Measurements from ENCODE around the gene ALB.
"Not testable (repeated sequence)": the region's sequence is repeated elsewhere in the genome, so short reads cannot be mapped to it uniquely, and the experiment has no call there.

ALB gene

DNA sequence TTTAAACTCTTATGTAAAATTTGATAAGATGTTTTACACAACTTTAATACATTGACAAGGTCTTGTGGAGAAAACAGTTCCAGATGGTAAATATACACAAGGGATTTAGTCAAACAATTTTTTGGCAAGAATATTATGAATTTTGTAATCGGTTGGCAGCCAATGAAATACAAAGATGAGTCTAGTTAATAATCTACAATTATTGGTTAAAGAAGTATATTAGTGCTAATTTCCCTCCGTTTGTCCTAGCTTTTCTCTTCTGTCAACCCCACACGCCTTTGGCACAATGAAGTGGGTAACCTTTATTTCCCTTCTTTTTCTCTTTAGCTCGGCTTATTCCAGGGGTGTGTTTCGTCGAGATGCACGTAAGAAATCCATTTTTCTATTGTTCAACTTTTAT is at the start of gene ALB:
TSS of gene ALB (plus strand) at position 246 of the 400 bp plus-strand sequence. CDS start at position 287, 41 bp downstream.
- in situ Hi-C loops (cut with MboI; ENCODE audit: low sequenced_read_pairs) = no loop called here

DNA sequence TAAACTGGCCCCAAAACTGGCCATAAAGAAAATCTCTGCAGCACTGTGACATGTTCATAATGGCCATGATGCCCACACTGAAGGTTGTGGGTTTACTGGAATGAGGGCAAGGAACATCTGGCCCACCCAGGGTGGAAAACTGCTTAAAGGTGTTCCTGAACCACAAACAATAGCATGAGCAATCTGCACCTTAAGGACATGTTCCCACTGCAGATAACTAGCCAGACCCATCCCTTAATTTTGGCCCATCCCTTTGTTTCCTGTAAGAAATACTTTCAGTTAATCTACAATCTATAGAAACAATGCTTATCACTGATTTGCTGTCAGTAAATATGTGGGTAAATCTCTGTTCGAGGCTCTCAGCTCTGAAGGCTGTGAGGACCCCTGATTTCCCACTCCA is 46.9 kb upstream of the ALB start:
- in situ Hi-C loops (cut with MboI; ENCODE audit: low sequenced_read_pairs) = not testable (repeated sequence)

DNA sequence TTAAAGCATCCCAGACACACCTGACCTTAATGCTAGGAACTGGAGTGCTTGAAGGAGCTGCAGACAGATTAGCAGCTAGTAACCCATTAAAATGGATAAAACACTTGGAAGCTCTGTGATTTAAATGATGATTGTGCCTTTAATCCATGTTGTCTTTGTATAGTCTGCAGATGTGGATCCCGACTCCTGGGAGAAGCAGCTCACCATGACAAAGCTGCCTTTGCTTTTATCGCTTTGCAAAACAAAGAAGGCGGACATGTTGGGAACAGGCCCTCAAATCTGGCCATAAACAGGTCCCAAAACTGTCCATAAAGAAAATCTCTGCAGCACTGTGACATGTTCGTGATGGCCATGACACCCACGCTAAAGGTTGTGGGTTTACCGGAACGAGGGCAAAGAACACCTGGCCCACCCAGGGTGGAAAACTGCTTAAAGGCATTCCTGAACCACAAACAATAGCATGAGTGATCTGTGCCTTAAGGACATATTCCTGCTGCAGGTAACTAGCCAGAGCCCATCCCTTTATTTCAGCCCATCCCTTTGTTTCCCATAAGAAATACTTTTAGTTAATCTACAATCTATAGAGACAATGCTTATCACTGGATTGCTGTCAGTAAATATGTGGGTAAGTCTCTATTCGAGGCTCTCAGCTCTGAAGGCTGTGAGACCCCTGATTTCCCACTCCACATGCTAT is 34.4 kb upstream of the ALB start:
- in situ Hi-C loops (cut with MboI; ENCODE audit: low sequenced_read_pairs) = not testable (repeated sequence)

DNA sequence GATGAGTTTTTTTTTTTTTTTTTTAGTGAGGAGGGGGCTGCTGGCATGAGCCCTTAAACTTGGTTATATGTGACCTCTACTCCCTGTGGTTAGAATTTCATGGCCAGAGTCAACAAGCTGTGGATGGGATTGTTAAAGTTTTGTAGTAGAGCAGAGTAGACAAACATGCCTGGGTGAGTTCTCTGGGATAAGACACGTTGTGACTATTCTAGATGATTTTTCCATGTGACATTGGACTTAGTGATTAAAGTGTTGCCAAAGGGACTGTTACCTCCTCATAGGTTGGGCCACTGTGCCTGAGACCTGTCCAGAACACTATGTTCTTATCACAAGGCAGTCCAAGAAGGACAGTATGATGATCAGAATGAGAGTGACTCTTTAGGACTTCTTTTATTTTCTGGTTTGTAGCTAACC is 28.8 kb upstream of the ALB start:
- in situ Hi-C loops (cut with MboI; ENCODE audit: low sequenced_read_pairs) = no loop called here

DNA sequence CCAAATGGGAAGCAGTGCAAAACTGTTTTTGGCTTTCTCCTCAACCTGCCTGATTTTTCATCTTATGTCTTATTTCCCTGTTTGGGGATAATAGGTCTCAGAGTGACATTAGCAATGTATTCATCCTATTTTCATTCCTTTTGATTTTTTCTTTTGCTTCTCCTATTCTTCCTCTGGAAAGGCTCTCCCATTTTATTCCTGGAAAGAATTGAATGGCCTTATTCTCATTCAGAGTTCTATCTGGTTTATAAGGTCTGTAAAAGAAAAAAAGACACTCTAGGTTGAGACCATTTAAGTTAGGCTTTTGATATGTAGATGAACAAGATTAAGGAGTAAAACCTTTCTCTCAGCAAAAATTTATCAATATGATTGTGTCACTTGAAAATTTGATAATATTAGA is 27.8 kb upstream of the ALB start:
- in situ Hi-C loops (cut with MboI; ENCODE audit: low sequenced_read_pairs) = no loop called here

DNA sequence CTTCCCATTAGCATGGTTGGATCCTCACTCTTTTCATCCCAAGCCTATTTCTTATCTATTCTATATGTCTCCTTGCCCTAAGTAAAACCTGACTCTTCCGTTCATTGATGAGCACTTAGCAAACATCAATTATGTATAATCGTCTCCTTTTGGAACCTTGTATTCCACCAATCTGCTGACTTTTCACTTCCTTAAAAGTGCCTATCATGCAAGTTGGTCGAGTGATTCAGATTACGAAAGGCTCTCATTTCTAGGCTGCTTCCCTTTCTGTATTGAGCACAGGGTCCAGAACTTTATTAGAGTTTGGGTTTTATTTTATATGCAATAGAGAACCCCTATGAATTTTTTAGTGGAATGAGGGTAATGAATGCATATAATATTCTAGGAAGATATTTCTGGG is 27.1 kb upstream of the ALB start:
- in situ Hi-C loops (cut with MboI; ENCODE audit: low sequenced_read_pairs) = no loop called here

DNA sequence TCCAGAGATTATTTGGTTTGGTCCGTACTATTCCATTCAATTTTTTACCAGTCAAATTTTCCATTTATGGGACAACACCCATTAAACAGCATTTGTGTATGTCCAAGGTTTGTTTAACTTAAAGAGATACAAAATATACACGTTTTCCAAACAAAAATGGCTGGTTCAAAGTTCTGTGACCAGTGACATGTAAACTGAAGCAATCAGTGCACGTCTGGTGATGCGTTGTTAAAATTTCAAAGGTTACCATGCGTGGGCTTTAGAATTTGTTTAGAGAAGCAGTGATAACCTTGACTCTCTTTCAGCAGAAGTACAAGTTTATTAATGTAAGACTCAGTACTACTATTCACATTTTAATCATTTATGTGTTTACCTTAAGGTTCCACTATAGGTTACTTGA is 25.2 kb upstream of the ALB start:
- in situ Hi-C loops (cut with MboI; ENCODE audit: low sequenced_read_pairs) = no loop called here

DNA sequence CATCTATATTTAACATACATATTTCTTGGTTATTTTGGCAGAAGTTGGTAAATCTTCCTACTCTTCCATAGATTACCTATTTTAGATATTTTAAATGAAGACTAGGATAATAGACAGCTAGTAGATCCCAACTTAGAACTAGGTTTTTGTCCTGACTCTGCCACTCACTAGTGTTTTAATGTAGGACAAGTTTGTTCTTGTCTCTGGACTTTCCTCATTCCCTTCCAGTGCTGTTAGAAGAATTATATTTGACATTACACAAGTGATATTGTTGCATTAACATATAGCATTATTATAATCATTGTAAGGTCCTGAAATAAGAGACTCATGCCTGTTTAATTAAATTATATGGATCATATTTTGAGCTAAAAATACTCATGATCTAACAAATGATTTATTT is 24.1 kb upstream of the ALB start:
- in situ Hi-C loops (cut with MboI; ENCODE audit: low sequenced_read_pairs) = no loop called here

DNA sequence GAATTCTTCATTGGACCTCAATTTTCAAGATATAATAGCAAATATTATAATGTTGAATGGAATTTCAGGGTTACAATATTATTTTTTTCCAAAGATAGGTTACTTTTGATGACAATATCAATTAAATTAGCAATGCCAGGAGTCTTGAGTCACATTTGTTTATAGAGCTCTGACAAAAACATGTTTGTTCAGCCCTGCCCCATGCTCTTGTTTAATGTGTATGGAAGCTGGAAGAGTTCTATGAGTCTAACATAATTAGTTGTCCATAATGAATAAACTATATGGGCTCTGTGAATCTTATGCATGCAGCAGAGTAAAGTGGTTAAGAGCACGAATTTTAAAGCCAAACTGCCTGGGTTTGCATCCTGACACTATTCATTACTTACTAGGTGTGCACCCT is 22.9 kb upstream of the ALB start:
- in situ Hi-C loops (cut with MboI; ENCODE audit: low sequenced_read_pairs) = no loop called here

DNA sequence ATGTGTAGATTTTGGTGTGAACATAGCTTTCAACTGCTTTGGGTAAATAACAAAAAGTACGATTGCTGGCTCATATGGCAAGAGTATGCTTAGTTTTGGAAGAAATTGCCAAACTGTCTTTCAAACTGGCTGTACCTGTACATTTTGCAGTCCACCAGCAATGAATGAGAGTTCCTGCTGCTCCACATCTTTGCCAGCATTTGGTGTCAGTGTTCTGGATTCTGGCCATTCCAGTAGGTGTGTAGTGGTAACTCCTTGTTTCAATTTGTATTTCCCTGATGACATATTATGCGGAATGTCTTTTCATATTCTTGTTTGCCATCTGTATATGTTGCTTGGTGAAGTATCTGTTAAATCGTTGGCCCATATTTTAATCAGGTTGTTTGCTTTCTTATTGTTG is 20.6 kb upstream of the ALB start:
- in situ Hi-C loops (cut with MboI; ENCODE audit: low sequenced_read_pairs) = no loop called here

DNA sequence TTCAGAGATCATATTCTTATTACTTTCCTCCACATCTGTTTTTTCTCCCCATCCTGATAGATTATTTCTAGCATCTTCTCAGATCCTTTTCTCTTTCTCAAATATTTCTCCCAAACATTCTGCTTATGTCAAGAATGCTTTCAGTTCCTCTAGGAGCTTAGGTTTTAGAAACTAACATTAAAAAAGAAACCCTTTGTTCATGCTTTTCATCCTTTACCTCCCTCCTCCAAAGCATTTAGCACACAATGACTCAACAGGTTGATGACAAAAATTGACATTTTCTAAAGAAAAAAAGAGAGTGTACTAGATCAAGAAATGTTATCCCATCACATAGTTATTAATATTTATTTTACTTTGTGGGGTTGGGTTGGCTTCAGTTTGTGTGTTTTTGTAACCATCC is 16.5 kb upstream of the ALB start:
- in situ Hi-C loops (cut with MboI; ENCODE audit: low sequenced_read_pairs) = no loop called here

DNA sequence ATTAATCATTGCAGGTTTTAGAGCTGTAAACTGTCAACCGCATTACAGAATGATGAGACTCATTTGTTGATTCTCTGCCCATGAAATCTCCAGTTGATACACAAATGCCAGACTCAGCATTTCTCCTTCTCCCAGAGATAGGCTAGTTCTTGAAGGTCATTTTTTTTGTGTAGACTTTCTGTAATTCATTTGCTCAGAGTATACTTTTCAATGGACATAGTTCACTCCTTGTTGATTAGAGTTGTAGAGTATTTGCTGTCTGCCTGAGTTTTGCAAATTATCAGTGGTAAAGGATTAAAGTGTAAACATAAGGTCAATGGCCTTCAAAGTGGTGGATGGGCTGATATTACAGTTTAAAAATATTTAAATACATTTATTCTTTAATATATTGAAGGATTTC is 15.2 kb upstream of the ALB start:
- in situ Hi-C loops (cut with MboI; ENCODE audit: low sequenced_read_pairs) = no loop called here

DNA sequence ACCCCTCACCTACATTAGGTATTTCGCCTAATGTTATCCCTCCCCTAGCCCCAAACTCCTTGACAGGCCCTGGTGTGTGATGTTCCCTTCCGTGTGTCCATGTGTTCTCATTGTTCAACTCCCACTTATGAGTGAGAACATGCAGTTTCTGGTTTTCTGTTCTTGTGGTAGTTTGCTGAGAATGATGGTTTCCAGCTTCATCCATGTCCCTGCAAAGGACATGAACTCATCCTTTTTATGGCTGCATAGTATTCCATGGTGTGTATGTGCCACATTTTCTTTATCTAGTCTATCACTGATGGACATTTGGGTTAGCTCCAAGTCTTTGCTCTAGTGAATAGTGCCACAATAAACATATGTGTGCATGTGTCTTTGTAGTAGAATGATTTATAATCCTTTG is 14.4 kb upstream of the ALB start:
- in situ Hi-C loops (cut with MboI; ENCODE audit: low sequenced_read_pairs) = not testable (repeated sequence)

DNA sequence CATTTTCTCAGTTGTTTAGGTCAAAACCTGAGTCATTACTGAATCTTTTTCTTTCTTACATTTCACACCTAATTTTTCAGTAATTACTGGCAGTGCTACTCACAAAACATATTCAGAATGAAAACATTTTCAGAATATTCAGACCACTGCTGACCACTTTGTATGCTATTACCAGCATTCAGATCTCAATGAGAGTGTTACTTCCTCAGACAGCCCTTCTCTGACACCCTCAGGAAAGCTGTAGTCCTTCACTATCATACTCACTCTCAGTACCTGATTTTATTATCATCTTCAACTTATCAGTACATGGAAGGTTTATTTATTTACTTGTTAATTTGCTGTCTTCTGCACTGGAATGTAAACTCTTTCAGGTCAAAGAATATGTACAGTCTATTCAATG is 12.3 kb upstream of the ALB start:
- in situ Hi-C loops (cut with MboI; ENCODE audit: low sequenced_read_pairs) = no loop called here

DNA sequence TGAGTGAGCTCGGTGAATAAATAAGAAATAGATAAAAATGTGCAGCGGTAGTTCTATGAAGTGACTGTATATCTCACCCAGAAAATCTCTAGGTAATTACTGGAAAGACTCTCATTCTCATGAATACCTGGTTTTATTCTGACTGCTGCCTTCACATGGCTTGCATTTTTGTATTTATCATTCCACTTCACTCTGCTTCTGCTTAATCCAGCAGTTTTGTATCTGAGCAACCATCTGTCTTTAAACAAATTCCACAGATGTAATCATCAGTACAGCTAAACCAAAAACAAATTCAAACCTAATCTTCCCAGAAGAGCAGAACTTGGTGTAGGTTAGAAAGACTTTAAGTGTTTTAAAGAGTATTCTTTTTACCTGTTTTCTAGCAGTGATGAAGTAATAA is 11.2 kb upstream of the ALB start:
- in situ Hi-C loops (cut with MboI; ENCODE audit: low sequenced_read_pairs) = no loop called here

DNA sequence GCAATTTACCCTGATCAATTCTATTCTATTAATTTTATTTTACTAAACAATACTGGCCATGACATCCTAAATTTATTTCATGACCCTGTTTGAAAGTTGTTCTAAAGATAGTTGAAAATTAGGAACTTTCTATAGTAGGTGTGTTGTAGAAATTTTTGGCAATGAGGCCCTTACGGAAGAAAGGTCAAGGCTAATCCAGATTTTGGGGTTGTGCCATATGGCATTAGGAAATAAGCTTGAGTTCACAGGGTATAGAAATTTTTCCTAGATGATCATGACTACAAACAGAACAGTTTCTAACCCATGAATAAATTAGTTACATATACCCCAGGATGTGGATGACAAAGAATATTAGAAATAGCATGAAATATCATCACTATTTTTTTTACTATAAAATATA is 7.8 kb upstream of the ALB start:
- in situ Hi-C loops (cut with MboI; ENCODE audit: low sequenced_read_pairs) = no loop called here

DNA sequence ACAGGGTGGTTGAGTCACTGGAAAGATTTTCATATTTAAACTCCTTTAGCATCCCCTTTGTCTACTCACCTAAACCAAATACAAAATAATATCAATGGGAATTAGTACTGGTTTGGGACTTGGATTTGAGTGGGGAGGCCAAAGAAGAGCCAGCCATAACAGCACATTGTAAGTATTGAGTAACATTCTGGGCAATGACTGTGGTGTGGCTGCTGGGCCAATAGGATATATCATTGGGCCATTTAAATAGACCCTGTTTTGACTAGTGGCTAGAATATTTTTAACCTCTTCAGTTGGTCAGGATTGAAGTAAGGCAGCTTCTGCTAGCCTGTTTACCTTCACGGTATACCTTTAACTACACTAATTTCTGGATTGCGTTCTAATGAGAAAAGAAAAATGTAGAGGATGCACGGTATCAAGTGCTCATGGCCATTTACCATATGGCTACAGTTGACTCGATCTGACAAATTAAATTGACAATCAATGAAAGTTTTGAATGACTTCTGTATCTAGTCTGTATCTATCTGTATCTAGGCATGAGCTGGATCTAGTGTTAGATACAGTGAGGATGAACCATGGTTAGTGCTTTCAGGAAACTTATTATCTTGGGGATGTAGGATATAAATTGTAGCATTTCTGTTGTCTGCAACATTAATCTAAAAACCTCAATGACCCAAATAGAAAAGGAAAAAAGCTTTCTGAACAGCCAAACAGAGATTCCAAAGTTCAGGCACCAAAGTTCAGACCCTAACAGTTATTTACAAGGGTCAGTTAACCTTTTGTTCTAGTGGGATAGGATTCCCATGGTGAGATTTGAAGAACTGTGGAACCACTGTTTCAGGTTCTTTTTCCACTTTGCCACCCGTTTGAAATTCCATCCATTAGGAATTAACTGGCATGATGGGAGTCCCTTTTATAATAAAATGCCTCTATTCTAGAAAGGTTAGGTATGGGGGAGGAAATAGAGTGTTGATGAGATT is 6.8 kb upstream of the ALB start:
- in situ Hi-C loops (cut with MboI; ENCODE audit: low sequenced_read_pairs) = no loop called here

DNA sequence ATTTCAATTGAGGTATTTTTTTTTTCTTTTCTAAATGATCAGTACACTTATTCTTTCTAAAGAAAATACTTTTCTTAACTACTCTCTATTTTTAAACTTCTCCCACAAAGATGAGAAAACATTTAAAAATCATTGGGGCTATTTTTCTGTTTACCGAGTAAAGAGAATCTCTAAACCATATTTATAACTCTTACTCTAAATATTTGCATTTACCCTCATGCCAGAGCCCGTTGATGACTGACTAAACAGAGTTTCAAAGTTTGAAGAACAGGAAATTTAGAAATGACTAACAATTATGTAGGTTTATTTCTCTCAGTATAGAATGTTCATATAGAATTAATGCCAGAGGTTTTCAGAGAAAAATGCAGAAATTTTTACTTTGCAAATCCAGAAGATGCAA is 2.7 kb upstream of the ALB start:
- in situ Hi-C loops (cut with MboI; ENCODE audit: low sequenced_read_pairs) = no loop called here

DNA sequence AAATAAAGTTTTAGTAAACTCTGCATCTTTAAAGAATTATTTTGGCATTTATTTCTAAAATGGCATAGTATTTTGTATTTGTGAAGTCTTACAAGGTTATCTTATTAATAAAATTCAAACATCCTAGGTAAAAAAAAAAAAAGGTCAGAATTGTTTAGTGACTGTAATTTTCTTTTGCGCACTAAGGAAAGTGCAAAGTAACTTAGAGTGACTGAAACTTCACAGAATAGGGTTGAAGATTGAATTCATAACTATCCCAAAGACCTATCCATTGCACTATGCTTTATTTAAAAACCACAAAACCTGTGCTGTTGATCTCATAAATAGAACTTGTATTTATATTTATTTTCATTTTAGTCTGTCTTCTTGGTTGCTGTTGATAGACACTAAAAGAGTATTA is 370 bp downstream of the ALB start:
- in situ Hi-C loops (cut with MboI; ENCODE audit: low sequenced_read_pairs) = no loop called here

DNA sequence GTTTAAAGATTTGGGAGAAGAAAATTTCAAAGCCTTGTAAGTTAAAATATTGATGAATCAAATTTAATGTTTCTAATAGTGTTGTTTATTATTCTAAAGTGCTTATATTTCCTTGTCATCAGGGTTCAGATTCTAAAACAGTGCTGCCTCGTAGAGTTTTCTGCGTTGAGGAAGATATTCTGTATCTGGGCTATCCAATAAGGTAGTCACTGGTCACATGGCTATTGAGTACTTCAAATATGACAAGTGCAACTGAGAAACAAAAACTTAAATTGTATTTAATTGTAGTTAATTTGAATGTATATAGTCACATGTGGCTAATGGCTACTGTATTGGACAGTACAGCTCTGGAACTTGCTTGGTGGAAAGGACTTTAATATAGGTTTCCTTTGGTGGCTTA is 1.1 kb downstream of the ALB start:
- in situ Hi-C loops (cut with MboI; ENCODE audit: low sequenced_read_pairs) = no loop called here

DNA sequence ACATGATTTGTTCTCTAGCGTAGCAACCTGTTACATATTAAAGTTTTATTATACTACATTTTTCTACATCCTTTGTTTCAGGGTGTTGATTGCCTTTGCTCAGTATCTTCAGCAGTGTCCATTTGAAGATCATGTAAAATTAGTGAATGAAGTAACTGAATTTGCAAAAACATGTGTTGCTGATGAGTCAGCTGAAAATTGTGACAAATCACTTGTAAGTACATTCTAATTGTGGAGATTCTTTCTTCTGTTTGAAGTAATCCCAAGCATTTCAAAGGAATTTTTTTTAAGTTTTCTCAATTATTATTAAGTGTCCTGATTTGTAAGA is 2.4 kb downstream of the ALB start:
- in situ Hi-C loops (cut with MboI; ENCODE audit: low sequenced_read_pairs) = no loop called here

DNA sequence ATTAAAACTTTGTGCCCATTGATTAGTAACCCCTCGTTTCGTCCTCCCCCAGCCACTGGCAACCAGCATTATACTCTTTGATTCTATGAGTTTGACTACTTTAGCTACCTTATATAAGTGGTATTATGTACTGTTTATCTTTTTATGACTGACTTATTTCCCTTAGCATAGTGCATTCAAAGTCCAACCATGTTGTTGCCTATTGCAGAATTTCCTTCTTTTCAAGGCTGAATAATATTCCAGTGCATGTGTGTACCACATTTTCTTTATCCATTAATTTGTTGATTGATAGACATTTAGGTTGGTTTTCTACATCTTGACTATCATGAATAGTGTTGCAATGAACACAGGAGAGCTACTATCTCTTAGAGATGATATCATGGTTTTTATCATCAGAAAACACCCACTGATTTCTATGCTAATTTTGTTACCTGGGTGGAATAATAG is 3.2 kb downstream of the ALB start:
- in situ Hi-C loops (cut with MboI; ENCODE audit: low sequenced_read_pairs) = no loop called here

Data from HL-60/S4 (cell line).